ENCODE measurements around the gene PDE5A. TPM values are rescaled to one million over a fixed set of nuclear protein-coding genes. Genes with fewer than 3 reads are reported as not detected.

The PDE5A gene
- polyA plus RNA-seq, 2 of the 4 experiments (the other 2 are of a cell fraction) = 0.27 to 1.0 TPM

DNA sequence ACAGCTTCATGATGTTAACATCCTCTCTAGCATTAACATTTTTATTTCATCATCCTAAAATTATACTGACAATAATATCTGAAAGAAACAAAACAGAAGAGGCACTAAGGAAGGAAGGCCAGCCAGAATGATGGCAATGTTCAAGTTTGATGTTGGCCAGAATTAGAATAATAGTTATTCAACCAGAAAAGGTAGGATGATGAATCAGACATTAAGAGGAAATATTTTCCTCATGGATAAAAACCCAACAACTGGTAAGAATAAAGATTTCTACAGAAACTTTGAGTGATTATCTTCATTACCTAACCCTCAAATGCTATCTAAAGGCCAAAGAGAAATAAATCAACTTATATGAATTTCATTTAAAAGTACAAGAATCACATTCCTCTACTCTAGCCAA, 105.2 kb downstream of the PDE5A start:
- Histone ChIP-seq H3K9me3 (no peaks in the 10 kb centered on the region), H3K4me1 (peaks cover 22% of the 10 kb centered on the region; the same call in 2 of the 3 replicates), H3K4me2 (no peak overlapping the region), H3K4me3 (no peak overlapping the region), H3K27ac (no peak overlapping the region)
- FAIRE-seq (no peak), ATAC-seq (no peak), DNase-seq (ENCODE audit: low read depth in 1 of 2, low spot score in 1 of 2) (no peak)
- CTCF ChIA-PET = no interaction called here
- TF ChIP-seq CHD4 (IDR thresholded peaks at IDR 0.05; ENCODE audit: borderline replicate concordance) (no peak), RCOR1 (IDR thresholded peaks at IDR 0.05; ENCODE audit: low read depth, low read length) (no peak), MAZ (IDR thresholded peaks at IDR 0.05; ENCODE audit: borderline replicate concordance, low read depth, low read length) (no peak), PHF8 (IDR thresholded peaks at IDR 0.05; ENCODE audit: borderline replicate concordance, low read depth) (no peak), KDM5A (IDR thresholded peaks at IDR 0.05) (no peak), SREBF2 (IDR thresholded peaks at IDR 0.05) (no peak), RNF2 (IDR thresholded peaks at IDR 0.05; ENCODE audit: borderline replicate concordance, low read depth) (no peak), NPAS2 (CRISPR knock-in tag; IDR thresholded peaks at IDR 0.05; ENCODE audit: borderline replicate concordance) (no peak), ZC3H11A (IDR thresholded peaks at IDR 0.05) (no peak), MYC (IDR thresholded peaks at IDR 0.05; ENCODE audit: borderline replicate concordance, low read length) (no peak), ZSCAN20 (CRISPR knock-in tag; IDR thresholded peaks at IDR 0.05) (no peak), ESRRA (IDR thresholded peaks at IDR 0.05; ENCODE audit: borderline replicate concordance, low read length) (no peak)
- TF ChIP-seq, protein P1, sequence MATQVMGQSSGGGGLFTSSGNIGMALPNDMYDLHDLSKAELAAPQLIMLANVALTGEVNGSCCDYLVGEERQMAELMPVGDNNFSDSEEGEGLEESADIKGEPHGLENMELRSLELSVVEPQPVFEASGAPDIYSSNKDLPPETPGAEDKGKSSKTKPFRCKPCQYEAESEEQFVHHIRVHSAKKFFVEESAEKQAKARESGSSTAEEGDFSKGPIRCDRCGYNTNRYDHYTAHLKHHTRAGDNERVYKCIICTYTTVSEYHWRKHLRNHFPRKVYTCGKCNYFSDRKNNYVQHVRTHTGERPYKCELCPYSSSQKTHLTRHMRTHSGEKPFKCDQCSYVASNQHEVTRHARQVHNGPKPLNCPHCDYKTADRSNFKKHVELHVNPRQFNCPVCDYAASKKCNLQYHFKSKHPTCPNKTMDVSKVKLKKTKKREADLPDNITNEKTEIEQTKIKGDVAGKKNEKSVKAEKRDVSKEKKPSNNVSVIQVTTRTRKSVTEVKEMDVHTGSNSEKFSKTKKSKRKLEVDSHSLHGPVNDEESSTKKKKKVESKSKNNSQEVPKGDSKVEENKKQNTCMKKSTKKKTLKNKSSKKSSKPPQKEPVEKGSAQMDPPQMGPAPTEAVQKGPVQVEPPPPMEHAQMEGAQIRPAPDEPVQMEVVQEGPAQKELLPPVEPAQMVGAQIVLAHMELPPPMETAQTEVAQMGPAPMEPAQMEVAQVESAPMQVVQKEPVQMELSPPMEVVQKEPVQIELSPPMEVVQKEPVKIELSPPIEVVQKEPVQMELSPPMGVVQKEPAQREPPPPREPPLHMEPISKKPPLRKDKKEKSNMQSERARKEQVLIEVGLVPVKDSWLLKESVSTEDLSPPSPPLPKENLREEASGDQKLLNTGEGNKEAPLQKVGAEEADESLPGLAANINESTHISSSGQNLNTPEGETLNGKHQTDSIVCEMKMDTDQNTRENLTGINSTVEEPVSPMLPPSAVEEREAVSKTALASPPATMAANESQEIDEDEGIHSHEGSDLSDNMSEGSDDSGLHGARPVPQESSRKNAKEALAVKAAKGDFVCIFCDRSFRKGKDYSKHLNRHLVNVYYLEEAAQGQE (IDR thresholded peaks at IDR 0.05) = no peak
- TF ChIP-seq, protein P2, sequence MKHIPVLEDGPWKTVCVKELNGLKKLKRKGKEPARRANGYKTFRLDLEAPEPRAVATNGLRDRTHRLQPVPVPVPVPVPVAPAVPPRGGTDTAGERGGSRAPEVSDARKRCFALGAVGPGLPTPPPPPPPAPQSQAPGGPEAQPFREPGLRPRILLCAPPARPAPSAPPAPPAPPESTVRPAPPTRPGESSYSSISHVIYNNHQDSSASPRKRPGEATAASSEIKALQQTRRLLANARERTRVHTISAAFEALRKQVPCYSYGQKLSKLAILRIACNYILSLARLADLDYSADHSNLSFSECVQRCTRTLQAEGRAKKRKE (CRISPR knock-in tag; IDR thresholded peaks at IDR 0.05; ENCODE audit: low read depth) = no peak
- TF ChIP-seq, protein P3, sequence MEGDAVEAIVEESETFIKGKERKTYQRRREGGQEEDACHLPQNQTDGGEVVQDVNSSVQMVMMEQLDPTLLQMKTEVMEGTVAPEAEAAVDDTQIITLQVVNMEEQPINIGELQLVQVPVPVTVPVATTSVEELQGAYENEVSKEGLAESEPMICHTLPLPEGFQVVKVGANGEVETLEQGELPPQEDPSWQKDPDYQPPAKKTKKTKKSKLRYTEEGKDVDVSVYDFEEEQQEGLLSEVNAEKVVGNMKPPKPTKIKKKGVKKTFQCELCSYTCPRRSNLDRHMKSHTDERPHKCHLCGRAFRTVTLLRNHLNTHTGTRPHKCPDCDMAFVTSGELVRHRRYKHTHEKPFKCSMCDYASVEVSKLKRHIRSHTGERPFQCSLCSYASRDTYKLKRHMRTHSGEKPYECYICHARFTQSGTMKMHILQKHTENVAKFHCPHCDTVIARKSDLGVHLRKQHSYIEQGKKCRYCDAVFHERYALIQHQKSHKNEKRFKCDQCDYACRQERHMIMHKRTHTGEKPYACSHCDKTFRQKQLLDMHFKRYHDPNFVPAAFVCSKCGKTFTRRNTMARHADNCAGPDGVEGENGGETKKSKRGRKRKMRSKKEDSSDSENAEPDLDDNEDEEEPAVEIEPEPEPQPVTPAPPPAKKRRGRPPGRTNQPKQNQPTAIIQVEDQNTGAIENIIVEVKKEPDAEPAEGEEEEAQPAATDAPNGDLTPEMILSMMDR (IDR thresholded peaks at IDR 0.05) = no peak
- TF ChIP-seq, protein P4, sequence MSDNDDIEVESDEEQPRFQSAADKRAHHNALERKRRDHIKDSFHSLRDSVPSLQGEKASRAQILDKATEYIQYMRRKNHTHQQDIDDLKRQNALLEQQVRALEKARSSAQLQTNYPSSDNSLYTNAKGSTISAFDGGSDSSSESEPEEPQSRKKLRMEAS (IDR thresholded peaks at IDR 0.05) = no peak
- TF ChIP-seq, protein P5, sequence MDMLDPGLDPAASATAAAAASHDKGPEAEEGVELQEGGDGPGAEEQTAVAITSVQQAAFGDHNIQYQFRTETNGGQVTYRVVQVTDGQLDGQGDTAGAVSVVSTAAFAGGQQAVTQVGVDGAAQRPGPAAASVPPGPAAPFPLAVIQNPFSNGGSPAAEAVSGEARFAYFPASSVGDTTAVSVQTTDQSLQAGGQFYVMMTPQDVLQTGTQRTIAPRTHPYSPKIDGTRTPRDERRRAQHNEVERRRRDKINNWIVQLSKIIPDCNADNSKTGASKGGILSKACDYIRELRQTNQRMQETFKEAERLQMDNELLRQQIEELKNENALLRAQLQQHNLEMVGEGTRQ (IDR thresholded peaks at IDR 0.05) = no peak
- TF ChIP-seq, protein P6, sequence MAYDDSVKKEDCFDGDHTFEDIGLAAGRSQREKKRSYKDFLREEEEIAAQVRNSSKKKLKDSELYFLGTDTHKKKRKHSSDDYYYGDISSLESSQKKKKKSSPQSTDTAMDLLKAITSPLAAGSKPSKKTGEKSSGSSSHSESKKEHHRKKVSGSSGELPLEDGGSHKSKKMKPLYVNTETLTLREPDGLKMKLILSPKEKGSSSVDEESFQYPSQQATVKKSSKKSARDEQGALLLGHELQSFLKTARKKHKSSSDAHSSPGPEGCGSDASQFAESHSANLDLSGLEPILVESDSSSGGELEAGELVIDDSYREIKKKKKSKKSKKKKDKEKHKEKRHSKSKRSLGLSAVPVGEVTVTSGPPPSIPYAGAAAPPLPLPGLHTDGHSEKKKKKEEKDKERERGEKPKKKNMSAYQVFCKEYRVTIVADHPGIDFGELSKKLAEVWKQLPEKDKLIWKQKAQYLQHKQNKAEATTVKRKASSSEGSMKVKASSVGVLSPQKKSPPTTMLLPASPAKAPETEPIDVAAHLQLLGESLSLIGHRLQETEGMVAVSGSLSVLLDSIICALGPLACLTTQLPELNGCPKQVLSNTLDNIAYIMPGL (CRISPR knock-in tag; IDR thresholded peaks at IDR 0.05; ENCODE audit: borderline replicate concordance) = no peak
- POLR2A ChIA-PET = no interaction called here

Data from A549 (cell line).